ENCODE data around the gene ZNF385A. TPM values are rescaled to one million over a fixed set of nuclear protein-coding genes. Genes with fewer than 3 reads are reported as not detected.
A peak's percentile ranks its signal among the peaks of the same experiment; 100 is the strongest.

Gene ZNF385A
- 15.6 and 16.6 TPM in 2 replicates for total RNA-seq
- long read RNA-seq: 0 reads

GRCh38 chr12:54384591-54385041 lies at the start of gene ZNF385A:
Gene ZNF385A (minus strand): TSS chr12:54384733. CDS start chr12:54384514, 219 bp downstream.
- H3K4me3 Mint-ChIP-seq (ENCODE audit: low read depth): no peak within 1 kb of the TSS
- no peak for DNase-seq (ENCODE audit: low spot score, unreplicated experiment)

GRCh38 chr12:54432815-54433164 lies 48.3 kb upstream of the ZNF385A start:
- Mint-ChIP-seq H3K4me1 (ENCODE audit: low read depth) (peaks cover 20% of the 10 kb centered on the region), H3K4me3 (ENCODE audit: low read depth) (no peak overlapping the region), H3K27me3 (peaks cover 21% of the 10 kb centered on the region), H3K9me3 (ENCODE audit: low read depth) (no peaks in the 10 kb centered on the region), H3K27ac (no peak overlapping the region), H3K36me3 (ENCODE audit: insufficient read depth) (no peaks in the 10 kb centered on the region)
- DNase-seq (ENCODE audit: low spot score, unreplicated experiment): no peak
- TF ChIP-seq CTCF (IDR thresholded peaks at IDR 0.05; ENCODE audit: unreplicated experiment): no peak

More at GRCh38 chr12:54384591-54385041, at the start of gene ZNF385A:
- no peaks in the 10 kb centered on the region for H3K36me3 Mint-ChIP-seq (ENCODE audit: insufficient read depth)
- no peaks in the 10 kb centered on the region for H3K9me3 Mint-ChIP-seq (ENCODE audit: low read depth)
- TF ChIP-seq CTCF (IDR thresholded peaks at IDR 0.05; ENCODE audit: unreplicated experiment): no peak
- no peak within 1 kb of the TSS for H3K27ac Mint-ChIP-seq
- H3K4me1 Mint-ChIP-seq (ENCODE audit: low read depth): peaks cover 22% of the 10 kb centered on the region
- peaks cover 2% of the 10 kb centered on the region for H3K27me3 Mint-ChIP-seq

GRCh38 chr12:54431911-54432814 lies 47.6 kb upstream of the ZNF385A start:
- no peaks in the 10 kb centered on the region for H3K9me3 Mint-ChIP-seq (ENCODE audit: low read depth)
- H3K27ac Mint-ChIP-seq: peak overlapping the region; percentile 7
- peaks cover 21% of the 10 kb centered on the region for H3K4me1 Mint-ChIP-seq (ENCODE audit: low read depth)
- TF ChIP-seq CTCF (IDR thresholded peaks at IDR 0.05; ENCODE audit: unreplicated experiment): no peak
- H3K4me3 Mint-ChIP-seq (ENCODE audit: low read depth): no peak overlapping the region
- no peaks in the 10 kb centered on the region for H3K36me3 Mint-ChIP-seq (ENCODE audit: insufficient read depth)
- H3K27me3 Mint-ChIP-seq: peaks cover 24% of the 10 kb centered on the region
- no peak for DNase-seq (ENCODE audit: low spot score, unreplicated experiment)

GRCh38 chr12:54430471-54431069 lies 46.0 kb upstream of the ZNF385A start:
- Mint-ChIP-seq H3K4me1 (ENCODE audit: low read depth) (peaks cover 21% of the 10 kb centered on the region), H3K9me3 (ENCODE audit: low read depth) (no peaks in the 10 kb centered on the region), H3K36me3 (ENCODE audit: insufficient read depth) (no peaks in the 10 kb centered on the region), H3K27ac (no peak overlapping the region), H3K27me3 (peaks cover 32% of the 10 kb centered on the region), H3K4me3 (ENCODE audit: low read depth) (no peak overlapping the region)
- no peak for TF ChIP-seq CTCF (IDR thresholded peaks at IDR 0.05; ENCODE audit: unreplicated experiment)
- no peak for DNase-seq (ENCODE audit: low spot score, unreplicated experiment)

GRCh38 chr12:54429014-54429471 lies 44.5 kb upstream of the ZNF385A start:
- Mint-ChIP-seq H3K4me1 (ENCODE audit: low read depth) (peaks cover 18% of the 10 kb centered on the region), H3K9me3 (ENCODE audit: low read depth) (no peaks in the 10 kb centered on the region), H3K4me3 (ENCODE audit: low read depth) (no peak overlapping the region), H3K36me3 (ENCODE audit: insufficient read depth) (no peaks in the 10 kb centered on the region), H3K27ac (no peak overlapping the region), H3K27me3 (peaks cover 38% of the 10 kb centered on the region)
- no peak for TF ChIP-seq CTCF (IDR thresholded peaks at IDR 0.05; ENCODE audit: unreplicated experiment)
- no peak for DNase-seq (ENCODE audit: low spot score, unreplicated experiment)
